Astrocyte (in vitro differentiated cells and primary cell): ENCODE results near the gene VCL. TPM values are rescaled to one million over a fixed set of nuclear protein-coding genes. Genes with fewer than 3 reads are reported as not detected.

Experiments used
- DNase-seq: peaks from one replicate; pipeline ENCODE4 v3.0.0-alpha.2; 2010; ENCODE audit warnings: low read depth
- FAIRE-seq: peaks from 2 replicates; lab custom pipeline; 2011; peaks lifted over from hg19 to GRCh38; lab: Jason Lieb, UNC
- H2AFZ ChIP-seq: 2 replicates; pipeline ENCODE4 v1.6.0; 2012; ENCODE audit warnings: low read depth, low read length, inconsistent platforms
- H3K27ac ChIP-seq: 2 replicates; pipeline ENCODE4 v1.5.1; 2011; ENCODE audit warnings: low read depth, low read length, inconsistent platforms
- H3K27me3 ChIP-seq: 2 replicates; pipeline ENCODE4 v1.6.0; 2011; ENCODE audit warnings: low read length, inconsistent platforms; ENCODE audit not compliant: insufficient read depth
- H3K36me3 ChIP-seq: 2 replicates; pipeline ENCODE4 v1.5.1; 2011; ENCODE audit warnings: low read length, inconsistent platforms; ENCODE audit not compliant: insufficient read depth
- H3K4me1 ChIP-seq: 2 replicates; pipeline ENCODE4 v1.5.1; 2011; ENCODE audit warnings: low read length, inconsistent platforms; ENCODE audit not compliant: insufficient read depth
- H3K4me2 ChIP-seq: 2 replicates; pipeline ENCODE4 v1.6.0; 2012; ENCODE audit warnings: low read length, inconsistent platforms
- H3K4me3 ChIP-seq: 2 replicates; pipeline ENCODE4 v1.5.1; 2011; ENCODE audit warnings: low read depth, mild to moderate bottlenecking, low read length, inconsistent platforms; ENCODE audit not compliant: insufficient read depth
- H3K79me2 ChIP-seq: 2 replicates; pipeline ENCODE4 v1.6.0; 2012; ENCODE audit warnings: mild to moderate bottlenecking, low read length, inconsistent platforms; ENCODE audit not compliant: insufficient read depth
- H3K9ac ChIP-seq: 2 replicates; pipeline ENCODE4 v1.6.0; 2012; ENCODE audit warnings: mild to moderate bottlenecking, low read length, inconsistent platforms
- H3K9me3 ChIP-seq: 2 replicates; pipeline ENCODE4 v1.5.1; 2012; ENCODE audit warnings: low read depth, mild to moderate bottlenecking, low read length, inconsistent platforms; ENCODE audit not compliant: insufficient read depth
- H4K20me1 ChIP-seq: 2 replicates; pipeline ENCODE4 v1.6.0; 2012; ENCODE audit warnings: low read length, inconsistent platforms; ENCODE audit not compliant: insufficient read depth
- H3K27ac Mint-ChIP-seq: one replicate; pipeline ENCODE4 v1.8.0; 2021; ENCODE audit warnings: mild to moderate bottlenecking, mixed read lengths; ENCODE audit not compliant: unreplicated experiment
- H3K27me3 Mint-ChIP-seq: one replicate; pipeline ENCODE4 v1.8.0; 2021; ENCODE audit warnings: low read depth, mixed read lengths; ENCODE audit not compliant: unreplicated experiment
- H3K36me3 Mint-ChIP-seq: one replicate; pipeline ENCODE4 v1.8.0; 2021; ENCODE audit warnings: low read depth, mixed read lengths; ENCODE audit not compliant: unreplicated experiment
- H3K4me1 Mint-ChIP-seq: one replicate; pipeline ENCODE4 v1.8.0; 2021; ENCODE audit warnings: low read depth, mixed read lengths; ENCODE audit not compliant: unreplicated experiment
- H3K4me3 Mint-ChIP-seq: one replicate; pipeline ENCODE4 v1.8.0; 2021; ENCODE audit warnings: mild to moderate bottlenecking, moderate library complexity, mixed read lengths; ENCODE audit not compliant: unreplicated experiment
- H3K9me3 Mint-ChIP-seq: one replicate; pipeline ENCODE4 v1.8.0; 2021; ENCODE audit warnings: mild to moderate bottlenecking, mixed read lengths; ENCODE audit not compliant: unreplicated experiment
- CTCF ChIP-seq: IDR thresholded peaks from 2 replicates; pipeline ENCODE4 v1.5.1; 2011; ENCODE audit warnings: low read depth, mild to moderate bottlenecking, inconsistent platforms, low read length, moderate library complexity; ENCODE audit not compliant: insufficient read depth
- EZH2 ChIP-seq: IDR thresholded peaks from 2 replicates; pipeline ENCODE4 v1.6.1; 2012; ENCODE audit warnings: mild to moderate bottlenecking, low read length, inconsistent platforms; ENCODE audit not compliant: insufficient read depth
- total RNA-seq: library from RNA; stranded (reverse); gene quantifications from 2 replicates; pipeline ENCODE4 v1.2.1, GENCODE V29; 2021

Gene VCL
- total RNA-seq, 1 donor from 2014 or later = 474 TPM

- TF ChIP-seq EZH2 (no peak), CTCF (no peak)
- Histone ChIP-seq H3K27ac (no peak overlapping the region), H3K4me2 (no peak overlapping the region), H3K4me1 (peaks cover 33% of the 10 kb centered on the region), H4K20me1 (no peaks in the 10 kb centered on the region), H3K4me3 (no peak overlapping the region), H3K79me2 (no peaks in the 10 kb centered on the region), H3K9me3 (no peaks in the 10 kb centered on the region), H3K9ac (no peak overlapping the region), H3K36me3 (no peaks in the 10 kb centered on the region), H3K27me3 (no peaks in the 10 kb centered on the region), H2AFZ (no peak overlapping the region)
- H3K27me3 Mint-ChIP-seq = no peaks in the 10 kb centered on the region
- H3K27ac Mint-ChIP-seq = no peak overlapping the region
- H3K36me3 Mint-ChIP-seq = no peaks in the 10 kb centered on the region
- H3K4me1 Mint-ChIP-seq = peaks cover 27% of the 10 kb centered on the region
- DNase-seq (no peak), FAIRE-seq (no peak)
- no peaks in the 10 kb centered on the region for H3K9me3 Mint-ChIP-seq
- H3K4me3 Mint-ChIP-seq = no peak overlapping the region
These were observed 28.6 kb upstream of the VCL start for GRCh38 chr10:73969224-73969841.

- FAIRE-seq (no peak), DNase-seq (no peak)
- Histone ChIP-seq H2AFZ (no peak overlapping the region), H4K20me1 (no peaks in the 10 kb centered on the region), H3K4me2 (no peak overlapping the region), H3K9ac (no peak overlapping the region), H3K9me3 (no peaks in the 10 kb centered on the region), H3K4me3 (no peak overlapping the region), H3K79me2 (no peaks in the 10 kb centered on the region), H3K27ac (no peak overlapping the region), H3K27me3 (no peaks in the 10 kb centered on the region), H3K4me1 (peaks cover 24% of the 10 kb centered on the region), H3K36me3 (no peaks in the 10 kb centered on the region)
- no peaks in the 10 kb centered on the region for H3K9me3 Mint-ChIP-seq
- H3K4me1 Mint-ChIP-seq = peaks cover 24% of the 10 kb centered on the region
- no peak overlapping the region for H3K4me3 Mint-ChIP-seq
- no peak overlapping the region for H3K27ac Mint-ChIP-seq
- no peaks in the 10 kb centered on the region for H3K27me3 Mint-ChIP-seq
- TF ChIP-seq CTCF (no peak), EZH2 (no peak)
- H3K36me3 Mint-ChIP-seq = no peaks in the 10 kb centered on the region
These were observed 27.1 kb upstream of the VCL start for GRCh38 chr10:73970845-73971244.

- Histone ChIP-seq H4K20me1 (no peaks in the 10 kb centered on the region), H3K9me3 (no peaks in the 10 kb centered on the region), H3K27me3 (no peaks in the 10 kb centered on the region), H3K27ac (no peak overlapping the region), H3K4me1 (peaks cover 16% of the 10 kb centered on the region), H3K79me2 (no peaks in the 10 kb centered on the region), H3K4me2 (no peak overlapping the region), H3K4me3 (no peak overlapping the region), H3K36me3 (no peaks in the 10 kb centered on the region), H2AFZ (no peak overlapping the region), H3K9ac (no peak overlapping the region)
- Mint-ChIP-seq H3K27ac (no peak overlapping the region), H3K9me3 (no peaks in the 10 kb centered on the region), H3K36me3 (no peaks in the 10 kb centered on the region), H3K27me3 (no peaks in the 10 kb centered on the region), H3K4me3 (no peak overlapping the region), H3K4me1 (peaks cover 15% of the 10 kb centered on the region)
- DNase-seq (no peak), FAIRE-seq (no peak)
- TF ChIP-seq CTCF (no peak), EZH2 (no peak)
These were observed 26.1 kb upstream of the VCL start for GRCh38 chr10:73971636-73972354.
